22Rv1 (cell line): Measurements from ENCODE around the gene DPT.

Experiments used
- ZFX ChIP-seq: fragments of 450-650 bp; IDR thresholded peaks from 2 replicates; pipeline ENCODE4 v1.6.1; 2017; ENCODE audit warnings: antibody characterized with exemption, borderline replicate concordance
- TF ChIP-seq, protein P1 (sequence below): fragments of 450-650 bp; IDR thresholded peaks from 2 replicates; pipeline ENCODE4 v1.5.1; 2017; ENCODE audit warnings: mild to moderate bottlenecking

DNA sequence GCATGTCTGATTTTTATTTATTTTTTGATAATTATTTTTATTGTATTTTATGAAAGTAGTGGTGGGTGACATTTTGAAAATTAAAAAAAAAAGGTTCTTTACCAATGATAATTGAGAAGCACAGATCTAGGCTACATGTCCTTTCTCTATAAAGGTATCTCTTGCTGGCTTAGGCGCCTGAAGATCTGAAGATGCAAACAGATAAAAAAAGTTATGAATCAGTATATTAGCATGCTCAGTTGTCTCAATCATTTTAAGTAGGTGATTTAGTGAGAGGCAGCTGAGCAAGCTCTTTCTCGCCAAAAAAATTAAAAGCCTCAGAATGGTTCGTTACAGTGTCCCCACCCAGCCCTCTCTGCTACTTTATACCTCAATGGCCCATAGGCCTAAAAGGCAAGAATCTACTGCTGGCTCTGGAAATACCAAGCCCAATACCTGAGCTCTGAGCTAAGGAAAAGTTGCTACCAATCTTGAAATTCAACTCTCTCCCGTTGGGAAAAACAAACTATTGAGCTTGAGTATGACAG is 42.2 kb upstream of the DPT start:
- TF ChIP-seq, protein P1, sequence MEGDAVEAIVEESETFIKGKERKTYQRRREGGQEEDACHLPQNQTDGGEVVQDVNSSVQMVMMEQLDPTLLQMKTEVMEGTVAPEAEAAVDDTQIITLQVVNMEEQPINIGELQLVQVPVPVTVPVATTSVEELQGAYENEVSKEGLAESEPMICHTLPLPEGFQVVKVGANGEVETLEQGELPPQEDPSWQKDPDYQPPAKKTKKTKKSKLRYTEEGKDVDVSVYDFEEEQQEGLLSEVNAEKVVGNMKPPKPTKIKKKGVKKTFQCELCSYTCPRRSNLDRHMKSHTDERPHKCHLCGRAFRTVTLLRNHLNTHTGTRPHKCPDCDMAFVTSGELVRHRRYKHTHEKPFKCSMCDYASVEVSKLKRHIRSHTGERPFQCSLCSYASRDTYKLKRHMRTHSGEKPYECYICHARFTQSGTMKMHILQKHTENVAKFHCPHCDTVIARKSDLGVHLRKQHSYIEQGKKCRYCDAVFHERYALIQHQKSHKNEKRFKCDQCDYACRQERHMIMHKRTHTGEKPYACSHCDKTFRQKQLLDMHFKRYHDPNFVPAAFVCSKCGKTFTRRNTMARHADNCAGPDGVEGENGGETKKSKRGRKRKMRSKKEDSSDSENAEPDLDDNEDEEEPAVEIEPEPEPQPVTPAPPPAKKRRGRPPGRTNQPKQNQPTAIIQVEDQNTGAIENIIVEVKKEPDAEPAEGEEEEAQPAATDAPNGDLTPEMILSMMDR, result no peak
- TF ChIP-seq ZFX, result no peak
